Upper lobe of left lung (tissue), 4 donors: Measurements from ENCODE around the gene STEAP1B.

Experiments
- POLR2A ChIP-seq, 4 donors: fragments of 450-650 bp; IDR thresholded peaks; one replicate each; pipeline ENCODE4 v1.5.1; 2016 to 2017; ENCODE audit warnings: antibody characterized with exemption in 4 of 4, mild to moderate bottlenecking in 2 of 4
- POLR2AphosphoS5 ChIP-seq, 2 donors: sonication (generic); formaldehyde crosslinking; IDR thresholded peaks; one replicate each; pipeline ENCODE4 v1.5.1; 2017; ENCODE audit warnings: antibody characterized with exemption in 2 of 2
- TF ChIP-seq, protein P1 (sequence below), 6 experiments: fragments of 450-650 bp in 4 of 6; fragments of 200-600 bp in 2 of 6; sonication (generic) in 2 of 6; IDR thresholded peaks; one replicate each; pipeline ENCODE4 v1.5.1; 2016 to 2019; ENCODE audit warnings: antibody characterized with exemption in 6 of 6

DNA sequence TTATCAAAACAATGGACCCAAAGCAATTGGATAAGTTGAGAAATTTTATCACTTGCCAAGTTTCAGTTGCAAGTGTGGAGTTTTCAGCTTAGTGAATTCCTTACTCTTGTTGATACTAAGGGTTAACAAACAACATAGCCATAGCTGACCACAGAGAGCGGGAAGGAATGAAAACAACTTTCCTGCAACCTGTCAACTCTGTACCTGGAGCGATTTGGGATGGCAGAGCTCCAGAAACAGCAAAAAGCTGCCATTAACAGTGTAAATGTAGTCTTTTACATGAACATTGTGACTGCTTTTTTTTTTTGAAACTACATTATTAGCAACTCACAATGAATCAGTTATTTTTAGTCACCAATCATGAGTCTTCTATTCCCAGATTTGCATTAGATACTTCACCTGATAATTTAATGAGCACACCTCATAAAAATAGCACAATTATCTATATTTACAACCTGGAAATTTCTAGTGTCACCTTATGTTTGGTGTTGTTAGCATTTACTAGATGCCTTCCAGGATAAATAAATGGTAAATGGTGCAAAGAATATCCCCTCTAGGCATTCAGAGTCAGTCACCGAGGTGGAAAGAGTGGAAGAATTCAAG is 95.5 kb downstream of the STEAP1B start:
- TF ChIP-seq, protein P1, sequence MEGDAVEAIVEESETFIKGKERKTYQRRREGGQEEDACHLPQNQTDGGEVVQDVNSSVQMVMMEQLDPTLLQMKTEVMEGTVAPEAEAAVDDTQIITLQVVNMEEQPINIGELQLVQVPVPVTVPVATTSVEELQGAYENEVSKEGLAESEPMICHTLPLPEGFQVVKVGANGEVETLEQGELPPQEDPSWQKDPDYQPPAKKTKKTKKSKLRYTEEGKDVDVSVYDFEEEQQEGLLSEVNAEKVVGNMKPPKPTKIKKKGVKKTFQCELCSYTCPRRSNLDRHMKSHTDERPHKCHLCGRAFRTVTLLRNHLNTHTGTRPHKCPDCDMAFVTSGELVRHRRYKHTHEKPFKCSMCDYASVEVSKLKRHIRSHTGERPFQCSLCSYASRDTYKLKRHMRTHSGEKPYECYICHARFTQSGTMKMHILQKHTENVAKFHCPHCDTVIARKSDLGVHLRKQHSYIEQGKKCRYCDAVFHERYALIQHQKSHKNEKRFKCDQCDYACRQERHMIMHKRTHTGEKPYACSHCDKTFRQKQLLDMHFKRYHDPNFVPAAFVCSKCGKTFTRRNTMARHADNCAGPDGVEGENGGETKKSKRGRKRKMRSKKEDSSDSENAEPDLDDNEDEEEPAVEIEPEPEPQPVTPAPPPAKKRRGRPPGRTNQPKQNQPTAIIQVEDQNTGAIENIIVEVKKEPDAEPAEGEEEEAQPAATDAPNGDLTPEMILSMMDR (IDR thresholded peaks at IDR 0.05) = no peak
- TF ChIP-seq POLR2A (IDR thresholded peaks at IDR 0.05) = no peak
- TF ChIP-seq POLR2AphosphoS5 (IDR thresholded peaks at IDR 0.05) = no peak
